K562 (cell line): Measurements from ENCODE around the gene CD47. TPM values are rescaled to one million over a fixed set of nuclear protein-coding genes. Genes with fewer than 3 reads are reported as not detected.

ENCODE experiments used
- ATAC-seq: fragments of 200-7000 bp; cut with Tn5 transposase; 3 replicates; pipeline ENCODE4 v1.9.1; 2020; ENCODE audit warnings: moderate library complexity
- BruUV-seq: library from RNA; stranded (reverse); fragments of 400-500 nt; replicated peaks from 2 replicates; lab custom pipeline; 2021; lab: Mats Ljungman, UMichigan
- CTCF ChIA-PET: fragments of 300-600 bp; formaldehyde crosslinking; extraction: SDS; loops from one replicate; lab custom pipeline; 2021; ENCODE audit warnings: low intra/inter-chr PET ratio; lab: Yijun Ruan, JAX
- POLR2A ChIA-PET: fragments of 300-600, 350-650 bp; sonication (Branson Sonifier 250); formaldehyde crosslinking; extraction: SDS; loops from one replicate; lab custom pipeline; 2021; ENCODE audit warnings: antibody characterized with exemption, inconsistent platforms; lab: Yijun Ruan, JAX
- DNase-seq, 4 experiments: peaks; one replicate each; pipeline versions ENCODE4 v3.0.0 to v3.0.0-alpha.2; 2011 to 2018; ENCODE audit warnings: low spot score in 3 of 4, mixed read lengths in 3 of 4; ENCODE audit errors: extremely low read depth in 1 of 4
- FAIRE-seq: peaks from 2 replicates; lab custom pipeline; 2011; peaks lifted over from hg19 to GRCh38; lab: Jason Lieb, UNC
- H2AFZ ChIP-seq: 2 replicates; pipeline ENCODE4 v1.6.0; 2011; ENCODE audit warnings: low read depth, low read length, control low read depth, inconsistent platforms
- H3K27ac ChIP-seq: fragments of 200-600 bp; 3 replicates; pipeline ENCODE4 v1.8.0; 2011; ENCODE audit warnings: low read depth, mild to moderate bottlenecking, control low read depth, inconsistent platforms, low read length, moderate library complexity, mixed read lengths; ENCODE audit errors: extremely low read depth
- H3K27me3 ChIP-seq, 2 experiments: fragments of 300-600 bp in 1 of 2; 2 replicates in 1 of 2; 3 replicates in 1 of 2; pipeline versions ENCODE4 v1.6.0 to v1.8.0; 2011; ENCODE audit warnings: inconsistent platforms in 2 of 2, low read length in 2 of 2, mild to moderate bottlenecking in 1 of 2, mixed read lengths in 1 of 2, moderate library complexity in 1 of 2; ENCODE audit not compliant: control insufficient read depth in 2 of 2, insufficient read depth in 2 of 2
- H3K36me3 ChIP-seq: fragments of 300-600 bp; 3 replicates; pipeline ENCODE4 v1.8.0; 2011; ENCODE audit warnings: mild to moderate bottlenecking, low read length, inconsistent platforms; ENCODE audit not compliant: control insufficient read depth, insufficient read depth
- H3K4me1 ChIP-seq, 2 experiments: fragments of 200-600 bp in 1 of 2; replicated peaks in 1 of 2; 2 replicates in 1 of 2; 3 replicates in 1 of 2; pipeline versions ENCODE4 v1.5.1 to v1.8.0; 2011; ENCODE audit warnings: inconsistent platforms in 2 of 2, low read length in 2 of 2, mild to moderate bottlenecking in 1 of 2, mixed read lengths in 1 of 2, moderate library complexity in 1 of 2; ENCODE audit not compliant: control insufficient read depth in 2 of 2, insufficient read depth in 2 of 2
- H3K4me2 ChIP-seq: 2 replicates; pipeline ENCODE4 v1.6.1; 2011; ENCODE audit warnings: low read length, control low read depth, inconsistent platforms, mixed read lengths; ENCODE audit not compliant: insufficient read depth
- H3K4me3 ChIP-seq: fragments of 200-600 bp; sonication (generic), shearing (Covaris generic); 2 replicates; pipeline ENCODE4 v1.5.1; 2016; ENCODE audit warnings: control low read depth, inconsistent platforms
- H3K79me2 ChIP-seq: fragments of 200-600 bp; 3 replicates; pipeline ENCODE4 v1.8.0; 2011; ENCODE audit warnings: low read length, inconsistent platforms; ENCODE audit not compliant: control insufficient read depth, insufficient read depth
- H3K9ac ChIP-seq, 2 experiments: 2 replicates each; pipeline versions ENCODE4 v1.6.0 to v1.6.1; 2011; ENCODE audit warnings: low read depth in 2 of 2, low read length in 2 of 2, control low read depth in 1 of 2, inconsistent platforms in 1 of 2, mild to moderate bottlenecking in 1 of 2, mixed read lengths in 1 of 2; ENCODE audit not compliant: insufficient read depth in 1 of 2
- H3K9me1 ChIP-seq: one replicate; pipeline ENCODE4 v1.6.0; 2011; ENCODE audit warnings: inconsistent platforms, mild to moderate bottlenecking, low read length, moderate library complexity; ENCODE audit not compliant: control insufficient read depth, insufficient read depth
- H3K9me3 ChIP-seq: replicated peaks from 2 replicates; pipeline ENCODE4 v1.5.1; 2011; ENCODE audit warnings: low read depth, low read length, inconsistent platforms; ENCODE audit not compliant: control insufficient read depth, insufficient read depth
- H4K20me1 ChIP-seq: replicated peaks from 2 replicates; pipeline ENCODE4 v1.6.1; 2011; ENCODE audit warnings: low read length, inconsistent platforms, mixed read lengths; ENCODE audit not compliant: control insufficient read depth, insufficient read depth
- BCL6 ChIP-seq: fragments of 250-450 bp; sonication (Bioruptor Pico); IDR thresholded peaks from 2 replicates; pipeline ENCODE4 v1.4.0; 2020
- BHLHE40 ChIP-seq: IDR thresholded peaks from 2 replicates; pipeline ENCODE4 v1.6.1; 2011; ENCODE audit warnings: low read length, improper control_type of control experiment
- C11orf30 ChIP-seq: fragments of 450-650 bp; IDR thresholded peaks from 2 replicates; pipeline ENCODE4 v1.6.1; 2016; ENCODE audit warnings: low read depth, mild to moderate bottlenecking
- CBX5 ChIP-seq: IDR thresholded peaks from 2 replicates; pipeline ENCODE4 v1.6.1; 2014; ENCODE audit warnings: low read depth, borderline replicate concordance
- CHD1 ChIP-seq: fragments of 200-600 bp; sonication (generic); IDR thresholded peaks from one replicate; pipeline ENCODE4 v1.6.1; 2012; ENCODE audit warnings: mild to moderate bottlenecking, moderate library complexity, low read length, inconsistent platforms
- DIDO1 ChIP-seq: fragments of 450-650 bp; IDR thresholded peaks from 2 replicates; pipeline ENCODE4 v1.6.1; 2016; ENCODE audit warnings: low read depth, missing biosample characterization, missing genetic modification characterization
- E2F1 ChIP-seq: sonication (generic); formaldehyde crosslinking; IDR thresholded peaks from 2 replicates; pipeline ENCODE4 v1.8.1; 2023; ENCODE audit warnings: mild to moderate bottlenecking, missing genetic modification reagents, moderate library complexity
- HDAC2 ChIP-seq: fragments of 450-650 bp; IDR thresholded peaks from 2 replicates; pipeline ENCODE4 v1.6.1; 2016; ENCODE audit warnings: mild to moderate bottlenecking
- KDM4B ChIP-seq, 2 experiments: fragments of 450-650 bp in 1 of 2; sonication (generic) in 1 of 2; IDR thresholded peaks; 2 replicates each; pipeline ENCODE4 v1.6.1; 2016 to 2017; ENCODE audit warnings: borderline replicate concordance in 2 of 2, antibody characterized with exemption in 1 of 2, low read depth in 1 of 2, mild to moderate bottlenecking in 1 of 2
- MEIS2 ChIP-seq: fragments of 450-650 bp; IDR thresholded peaks from 2 replicates; pipeline ENCODE4 v1.6.1; 2014; ENCODE audit warnings: mild to moderate bottlenecking; ENCODE audit not compliant: partially characterized antibody
- SMARCA5 ChIP-seq: fragments of 450-650 bp; IDR thresholded peaks from 2 replicates; pipeline ENCODE4 v1.6.1; 2016
- SNRNP70 ChIP-seq: fragments of 200-400 bp; formaldehyde crosslinking; optimal IDR thresholded peaks from 2 replicates; pipeline ENCODE3; 2017; ENCODE audit warnings: low read depth, low read length
- ZBTB26 ChIP-seq: fragments of 450-650 bp; formaldehyde crosslinking; IDR thresholded peaks from 2 replicates; pipeline ENCODE4 v1.4.0; 2022; ENCODE audit warnings: missing genetic modification characterization
- ZNF134 ChIP-seq: fragments of 250-450 bp; sonication (Bioruptor Pico); conservative IDR thresholded peaks from 2 replicates; pipeline ENCODE4 v1.4.0; 2020
- ZNF184 ChIP-seq: sonication (generic); formaldehyde crosslinking; IDR thresholded peaks from 2 replicates; pipeline ENCODE4 v1.5.0; 2020; ENCODE audit warnings: missing genetic modification reagents
- WGBS: fragments of 100-300 bp; shearing (Covaris generic); methylation state at CpG from one replicate; pipeline ENCODE4 v1.1.6; 2016; ENCODE audit warnings: low coverage, mixed read lengths; ENCODE audit not compliant: insufficient coverage; ENCODE audit errors: missing lambda C conversion rate; 5-methylcytosine and 5-hydroxymethylcytosine counted together
- in situ Hi-C: fragments of 300-500 bp; cut with MboI; formaldehyde crosslinking; loops from 4 replicates; pipeline ENCODE4 v1.15.0; 2018; ENCODE audit warnings: inconsistent platforms, mixed read lengths
- intact Hi-C: fragments of 100-400 bp; cut with micrococcal nuclease; formaldehyde crosslinking; loops from 2 replicates; pipeline ENCODE4 v1.14.2; 2022
- polyA plus RNA-seq, 8 experiments: library from polyadenylated mRNA; depleted of rRNA in 4 of 8; stranded (reverse) in 5 of 8; unstranded in 3 of 8; fragments of >200 nt; fragmentation: Nextera tagmentation in 2 of 8; fragmentation: Illumina TruSeq in 1 of 8; extraction: Ambion mirVana in 2 of 8; extraction: Trizol in 1 of 8; gene quantifications; 2 replicates each; pipeline versions ENCODE4 v1.2.1 to v1.2.3, GENCODE V29; 2011 to 2014; ENCODE audit warnings: inconsistent platforms in 1 of 8, missing spikeins in 1 of 8
- total RNA-seq, 7 experiments: library from RNA; depleted of rRNA in 6 of 7; stranded (reverse); fragments of >200 nt in 6 of 7; fragmentation: Illumina TruSeq in 2 of 7; extraction: Trizol in 2 of 7; gene quantifications; 2 replicates each; pipeline versions ENCODE4 v1.2.1 to v1.2.3, GENCODE V29; 2011 to 2021; ENCODE audit warnings: low replicate concordance in 1 of 7

Gene CD47
- total and polyA plus RNA-seq, 9 of the 15 experiments (the other 6 are each of a cell fraction or from before 2014, with no cell fraction given) = 10.2 to 62.6 (median 36.3) TPM

GRCh38 chr3:108036984-108037741 is 53.7 kb downstream of the CD47 start:
- H3K79me2 ChIP-seq = no peaks in the 10 kb centered on the region
- H3K4me3 ChIP-seq = no peak overlapping the region
- in situ Hi-C loops = no loop called here
- no peaks in the 10 kb centered on the region for H3K4me1 ChIP-seq
- POLR2A ChIA-PET = no interaction called here
- WGBS = 83% methylated on average over 12 of the region's 12 CpGs
- H3K9me1 ChIP-seq = no peaks in the 10 kb centered on the region
- no peaks in the 10 kb centered on the region for H3K27me3 ChIP-seq
- H4K20me1 ChIP-seq = no peaks in the 10 kb centered on the region
- no peak for ATAC-seq
- CTCF ChIA-PET = no interaction called here
- no peak overlapping the region for H3K27ac ChIP-seq
- no peak for FAIRE-seq
- H3K36me3 ChIP-seq = no peaks in the 10 kb centered on the region
- no peak for DNase-seq
- no TSS peak for BruUV-seq
- no peaks in the 10 kb centered on the region for H3K9me3 ChIP-seq
- no peak for TF ChIP-seq BCL6 (CRISPR knock-in tag)
- TF ChIP-seq SNRNP70 = no peak
- TF ChIP-seq BHLHE40 = no peak
- intact Hi-C loops = no loop called here
- H2AFZ ChIP-seq = no peak overlapping the region
- no peak overlapping the region for H3K4me2 ChIP-seq
- H3K9ac ChIP-seq = no peak overlapping the region

GRCh38 chr3:108036401-108036800 is 54.4 kb downstream of the CD47 start:
- in situ Hi-C loops = no loop called here
- Histone ChIP-seq H3K79me2 (no peaks in the 10 kb centered on the region), H3K27me3 (no peaks in the 10 kb centered on the region)
- DNase-seq = no peak
- CTCF ChIA-PET = no interaction called here
- intact Hi-C loops = no loop called here
- TF ChIP-seq KDM4B (IDR thresholded peaks at IDR 0.05; ENCODE audit: borderline replicate concordance in 2 of 2, low read depth in 1 of 2) (no peak), CHD1 (no peak), ZNF134 (CRISPR knock-in tag) (no peak), HDAC2 (no peak), SMARCA5 (no peak), ZNF184 (CRISPR knock-in tag) (no peak), MEIS2 (no peak), E2F1 (no peak), CBX5 (no peak), DIDO1 (tag) (no peak), C11orf30 (no peak), ZBTB26 (CRISPR knock-in tag) (no peak)
- TF ChIP-seq, all 486 proteins: peak for 0
- POLR2A ChIA-PET = no interaction called here
- Histone ChIP-seq H3K27ac (no peak overlapping the region), H4K20me1 (no peaks in the 10 kb centered on the region), H3K9me3 (no peaks in the 10 kb centered on the region), H2AFZ (no peak overlapping the region), H3K9ac (no peak overlapping the region), H3K4me2 (no peak overlapping the region), H3K4me1 (no peaks in the 10 kb centered on the region), H3K36me3 (no peaks in the 10 kb centered on the region), H3K9me1 (no peaks in the 10 kb centered on the region), H3K4me3 (no peak overlapping the region)
- no TSS peak for BruUV-seq
- ATAC-seq (no peak), FAIRE-seq (no peak)
- 83% methylated on average over 1 of the region's 1 CpG for WGBS
